GM20000 (cell line): ENCODE data around the gene NPC1.
"Not testable (repeated sequence)": the region's sequence is repeated elsewhere in the genome, so short reads cannot be mapped to it uniquely, and the experiment has no call there.

Experiments used
- DNase-seq: peaks from one replicate; pipeline ENCODE4 v3.0.0; 2012; ENCODE audit warnings: low spot score
- TF ChIP-seq, protein P1 (sequence below): IDR thresholded peaks from 2 replicates; pipeline ENCODE4 v1.5.1; 2012; ENCODE audit warnings: mild to moderate bottlenecking, control low read depth; ENCODE audit errors: extremely low read depth, missing control alignments

NPC1 gene

DNA sequence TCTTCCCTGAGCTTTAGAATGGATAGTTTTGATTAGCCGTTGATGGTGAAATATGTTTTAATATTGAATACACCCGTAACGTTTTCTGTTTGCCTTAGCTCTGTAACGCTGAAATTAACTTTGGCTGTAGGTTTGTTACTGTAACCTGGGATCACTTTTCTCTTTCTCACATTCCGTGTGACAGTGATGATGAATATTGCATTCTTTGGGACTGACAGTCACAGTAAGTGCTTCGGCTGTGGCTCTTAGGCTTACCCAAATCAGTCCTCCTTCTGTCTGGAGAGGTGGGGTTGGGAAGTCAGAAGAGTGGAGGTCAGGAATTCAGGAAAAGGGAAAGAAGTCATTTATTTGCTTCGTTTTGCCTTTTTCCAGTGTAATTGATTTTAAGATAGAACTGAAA lies 65.0 kb downstream of the NPC1 start:
- no peak for DNase-seq
- TF ChIP-seq, protein P1, sequence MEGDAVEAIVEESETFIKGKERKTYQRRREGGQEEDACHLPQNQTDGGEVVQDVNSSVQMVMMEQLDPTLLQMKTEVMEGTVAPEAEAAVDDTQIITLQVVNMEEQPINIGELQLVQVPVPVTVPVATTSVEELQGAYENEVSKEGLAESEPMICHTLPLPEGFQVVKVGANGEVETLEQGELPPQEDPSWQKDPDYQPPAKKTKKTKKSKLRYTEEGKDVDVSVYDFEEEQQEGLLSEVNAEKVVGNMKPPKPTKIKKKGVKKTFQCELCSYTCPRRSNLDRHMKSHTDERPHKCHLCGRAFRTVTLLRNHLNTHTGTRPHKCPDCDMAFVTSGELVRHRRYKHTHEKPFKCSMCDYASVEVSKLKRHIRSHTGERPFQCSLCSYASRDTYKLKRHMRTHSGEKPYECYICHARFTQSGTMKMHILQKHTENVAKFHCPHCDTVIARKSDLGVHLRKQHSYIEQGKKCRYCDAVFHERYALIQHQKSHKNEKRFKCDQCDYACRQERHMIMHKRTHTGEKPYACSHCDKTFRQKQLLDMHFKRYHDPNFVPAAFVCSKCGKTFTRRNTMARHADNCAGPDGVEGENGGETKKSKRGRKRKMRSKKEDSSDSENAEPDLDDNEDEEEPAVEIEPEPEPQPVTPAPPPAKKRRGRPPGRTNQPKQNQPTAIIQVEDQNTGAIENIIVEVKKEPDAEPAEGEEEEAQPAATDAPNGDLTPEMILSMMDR: no peak

DNA sequence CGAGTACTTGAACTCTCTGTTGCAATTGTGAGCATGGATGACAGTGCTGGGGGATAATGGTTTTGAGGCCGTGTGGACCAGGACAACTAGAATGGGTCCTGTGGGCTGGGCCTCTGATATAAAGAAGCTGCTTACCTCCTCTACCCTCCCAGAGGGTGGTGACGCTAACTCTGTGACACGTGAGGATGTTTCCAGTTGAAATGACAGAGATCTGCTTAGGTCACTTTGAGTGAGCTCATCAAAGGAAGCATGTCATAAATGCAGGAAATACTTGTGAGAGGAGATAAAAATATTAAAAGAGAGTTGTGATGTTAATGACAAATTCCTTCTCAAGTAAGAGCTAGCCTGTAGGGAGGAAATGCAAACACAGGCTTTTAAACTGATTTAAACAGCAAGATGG lies 66.6 kb downstream of the NPC1 start:
- TF ChIP-seq, protein P1: no peak
- no peak for DNase-seq

DNA sequence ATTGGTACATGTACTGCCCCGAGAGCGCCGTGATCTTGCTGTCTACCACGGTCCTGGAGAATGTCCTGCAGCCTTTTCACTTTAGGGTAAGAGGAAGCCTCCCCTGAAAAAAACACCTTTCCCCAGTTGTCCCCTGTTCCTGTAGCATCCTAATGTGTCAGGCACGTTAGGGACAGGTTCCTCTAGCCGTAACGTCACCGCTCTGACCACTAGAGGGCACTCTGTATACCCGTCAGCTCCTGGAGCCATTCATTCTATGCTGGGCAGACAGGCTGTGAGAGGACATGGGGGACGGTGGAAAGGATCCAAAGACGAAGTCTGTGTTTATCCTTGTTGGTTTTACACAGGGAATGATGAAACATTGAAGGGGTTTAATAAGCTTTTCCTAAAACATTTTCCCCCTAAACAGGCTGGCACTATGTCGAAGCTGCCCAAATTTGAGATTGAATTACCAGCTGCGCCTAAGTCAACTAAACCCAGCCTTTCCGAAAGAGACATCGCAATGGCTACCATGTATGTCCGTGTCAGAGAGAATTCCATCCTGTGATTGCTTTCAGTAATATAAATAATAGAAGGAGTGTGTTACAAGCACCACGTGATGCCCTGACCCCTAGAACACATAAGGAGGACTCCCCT lies 70.3 kb downstream of the NPC1 start:
- TF ChIP-seq, protein P1: peak; percentile 86
- DNase-seq: peak; percentile 72

DNA sequence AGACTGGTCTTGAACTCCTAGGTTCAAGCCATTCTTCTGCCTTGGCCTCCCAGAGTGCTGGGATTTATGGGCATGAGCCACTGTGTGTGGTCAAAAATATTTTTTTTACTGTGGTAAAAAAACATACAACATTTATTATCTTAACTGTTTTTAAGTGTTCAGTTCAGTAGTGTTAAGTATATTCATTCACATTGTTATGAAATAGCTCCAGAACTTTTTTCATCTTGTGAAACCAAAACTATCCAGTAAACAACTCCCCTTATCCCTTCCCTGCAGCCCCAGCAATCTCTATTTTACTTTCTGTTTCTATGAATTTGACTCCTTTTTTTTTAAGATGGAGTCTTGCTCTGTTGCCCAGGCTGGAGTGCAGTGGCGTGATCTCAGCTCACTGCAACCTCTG lies 73.7 kb downstream of the NPC1 start:
- no peak for DNase-seq
- TF ChIP-seq, protein P1: no peak

DNA sequence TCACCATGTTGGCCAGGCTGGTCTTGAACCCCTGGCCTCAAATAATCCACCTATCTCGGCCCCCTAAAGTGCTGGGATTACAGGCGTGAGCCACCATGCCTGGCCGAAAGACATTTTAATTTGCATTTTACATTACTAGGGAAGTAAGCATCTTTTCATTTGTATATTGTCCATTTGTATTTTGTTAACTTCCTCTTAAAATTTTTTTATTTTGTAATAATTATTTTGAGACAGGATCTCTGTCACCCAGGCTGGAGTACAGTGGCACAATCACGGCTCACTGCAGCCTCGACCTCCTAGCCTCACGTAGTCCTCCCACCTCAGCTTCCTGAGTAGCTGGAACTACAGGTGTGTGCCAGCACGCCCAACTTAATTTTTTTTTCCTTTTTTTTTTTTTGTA lies 74.1 kb downstream of the NPC1 start:
- not testable (repeated sequence) for DNase-seq

DNA sequence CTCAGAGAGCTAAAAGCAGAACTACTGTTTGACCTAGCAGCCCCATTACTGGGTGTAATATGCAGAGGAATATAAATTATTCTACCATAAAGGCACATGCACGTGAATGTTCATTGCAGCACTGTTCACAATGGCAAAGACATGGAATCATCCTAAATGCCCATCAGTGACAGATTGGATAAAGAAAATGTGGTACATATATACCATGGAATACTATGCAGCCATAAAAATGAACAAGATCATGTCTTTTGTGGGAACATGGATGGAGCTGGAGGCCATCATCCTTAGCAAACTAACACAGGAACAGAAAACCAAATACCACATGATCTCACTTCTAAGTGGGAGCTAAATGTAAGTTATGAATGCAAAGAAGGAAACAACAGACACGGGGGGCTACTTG lies 75.4 kb downstream of the NPC1 start:
- not testable (repeated sequence) for DNase-seq

DNA sequence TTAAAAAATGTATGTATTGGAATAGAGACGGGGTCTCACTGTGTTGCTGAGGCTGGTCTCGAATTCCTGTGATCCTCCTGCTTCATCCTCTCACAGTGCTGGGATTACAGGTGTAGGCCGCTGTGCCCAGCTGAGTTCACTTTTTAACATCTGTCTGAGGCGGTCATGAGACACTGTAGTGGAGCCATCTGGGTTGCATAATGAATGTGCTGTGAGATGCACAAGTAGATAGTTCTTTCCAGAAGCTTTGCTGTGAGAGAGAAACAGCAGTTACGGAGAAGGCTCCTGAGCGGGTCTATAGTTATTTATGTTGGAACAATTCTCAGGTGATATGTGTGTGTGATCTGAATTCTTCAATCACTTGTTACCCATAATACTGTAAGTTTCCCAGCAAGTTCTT lies 79.9 kb downstream of the NPC1 start:
- TF ChIP-seq, protein P1: no peak
- DNase-seq: no peak

DNA sequence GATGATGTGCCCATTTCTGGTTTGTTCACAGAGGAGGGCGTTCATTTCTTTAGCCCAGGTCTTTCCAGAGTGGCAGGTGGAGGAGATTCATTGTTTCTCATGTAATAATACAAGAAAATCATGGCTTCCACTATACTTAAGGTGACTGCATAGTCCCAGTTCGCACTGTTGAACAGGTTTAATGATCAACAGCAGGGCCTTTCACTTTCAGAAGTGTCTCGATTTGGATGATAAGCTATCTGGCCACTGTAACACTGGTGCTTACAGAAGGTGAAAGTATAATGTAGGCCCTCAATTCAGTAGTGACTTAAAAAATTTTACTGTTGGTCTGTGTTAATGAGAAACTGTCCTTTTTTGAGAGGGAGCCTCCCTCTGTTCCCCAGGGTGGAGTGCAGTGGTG lies 81.6 kb downstream of the NPC1 start:
- TF ChIP-seq, protein P1: no peak

More for the DNA sequence above, 81.6 kb downstream of the NPC1 start:
- DNase-seq: peak; percentile 80
